Right lobe of liver (tissue), 4 donors: ENCODE results near the gene MAP4K1.

Source experiments
- POLR2A ChIP-seq: fragments of 450-650 bp; IDR thresholded peaks from one replicate; pipeline ENCODE4 v1.6.1; 2017; ENCODE audit warnings: antibody characterized with exemption, mild to moderate bottlenecking
- TF ChIP-seq, protein P1 (sequence below), 4 donors: fragments of 200-600 bp in 3 of 4; fragments of 450-650 bp in 1 of 4; IDR thresholded peaks; one replicate each; pipeline versions ENCODE4 v1.5.1 to v1.8.0; 2016 to 2022; ENCODE audit warnings: antibody characterized with exemption in 4 of 4, mild to moderate bottlenecking in 2 of 4
- donor health status: DM: no; HTN: no; CAD: no.
- donor health status: DM: no; HTN: no; CAD: no.
- donor health status: DM: no; HTN: yes; CAD: no.

DNA sequence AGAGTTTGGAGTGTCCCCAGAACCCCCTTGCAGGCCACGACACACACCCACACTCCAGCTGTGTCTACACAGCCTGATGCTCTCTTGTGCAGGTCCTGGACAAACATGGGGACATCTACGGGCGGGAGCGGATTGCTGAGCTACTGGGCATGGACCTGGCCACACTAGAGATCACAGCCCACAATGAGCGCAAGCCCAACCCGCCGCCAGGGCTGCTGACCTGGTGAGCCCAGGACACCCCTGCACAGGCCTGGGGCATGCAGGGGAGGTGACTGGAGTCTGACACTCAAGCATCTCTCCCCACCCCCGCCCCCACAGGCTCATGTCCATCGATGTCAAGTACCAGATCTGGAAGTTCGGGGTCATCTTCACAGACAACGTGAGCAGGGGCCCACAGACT is 39.9 kb downstream of the MAP4K1 start:
- TF ChIP-seq, protein P1, sequence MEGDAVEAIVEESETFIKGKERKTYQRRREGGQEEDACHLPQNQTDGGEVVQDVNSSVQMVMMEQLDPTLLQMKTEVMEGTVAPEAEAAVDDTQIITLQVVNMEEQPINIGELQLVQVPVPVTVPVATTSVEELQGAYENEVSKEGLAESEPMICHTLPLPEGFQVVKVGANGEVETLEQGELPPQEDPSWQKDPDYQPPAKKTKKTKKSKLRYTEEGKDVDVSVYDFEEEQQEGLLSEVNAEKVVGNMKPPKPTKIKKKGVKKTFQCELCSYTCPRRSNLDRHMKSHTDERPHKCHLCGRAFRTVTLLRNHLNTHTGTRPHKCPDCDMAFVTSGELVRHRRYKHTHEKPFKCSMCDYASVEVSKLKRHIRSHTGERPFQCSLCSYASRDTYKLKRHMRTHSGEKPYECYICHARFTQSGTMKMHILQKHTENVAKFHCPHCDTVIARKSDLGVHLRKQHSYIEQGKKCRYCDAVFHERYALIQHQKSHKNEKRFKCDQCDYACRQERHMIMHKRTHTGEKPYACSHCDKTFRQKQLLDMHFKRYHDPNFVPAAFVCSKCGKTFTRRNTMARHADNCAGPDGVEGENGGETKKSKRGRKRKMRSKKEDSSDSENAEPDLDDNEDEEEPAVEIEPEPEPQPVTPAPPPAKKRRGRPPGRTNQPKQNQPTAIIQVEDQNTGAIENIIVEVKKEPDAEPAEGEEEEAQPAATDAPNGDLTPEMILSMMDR (IDR thresholded peaks at IDR 0.05), result no peak
- no peak for TF ChIP-seq POLR2A
